ENCODE results near the gene CACNB4. TPM values are rescaled to one million over a fixed set of nuclear protein-coding genes. Genes with fewer than 3 reads are reported as not detected.

Gene CACNB4
- total and polyA plus RNA-seq, 9 of the 15 experiments (the other 6 are each of a cell fraction or from before 2014, with no cell fraction given): 0.01 to 0.20 (median 0.04) TPM; not detected in 1

DNA sequence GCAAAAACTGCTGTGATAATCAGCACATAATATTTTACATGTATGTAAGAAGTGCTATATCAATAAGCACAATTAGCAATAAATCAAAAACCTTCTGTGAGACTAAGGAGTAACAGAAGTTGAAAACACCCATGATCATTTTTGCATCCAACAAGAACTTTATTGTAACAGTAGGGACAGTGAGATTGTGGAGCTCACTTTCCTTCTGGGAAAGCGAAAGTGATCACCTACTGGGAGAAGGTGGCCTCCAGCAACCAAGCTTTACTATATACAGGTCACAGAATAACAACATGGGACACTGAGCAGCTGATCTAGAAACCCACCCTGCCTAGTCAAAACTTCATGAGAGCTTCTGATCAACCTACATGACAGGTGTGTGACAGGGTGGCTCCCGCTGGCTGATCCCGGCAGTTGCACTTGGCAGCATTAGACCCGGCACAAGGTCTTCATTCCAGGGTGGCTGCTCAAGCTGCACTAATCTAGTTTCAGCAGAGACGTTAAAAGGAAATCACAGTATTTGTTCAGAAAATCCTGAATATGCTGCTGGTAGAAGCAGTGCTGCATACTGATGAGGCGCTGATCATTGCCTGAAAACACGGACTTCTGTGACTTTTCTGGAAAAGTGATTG lies 207.2 kb downstream of the CACNB4 start (continued):
- TF ChIP-seq, protein P1, sequence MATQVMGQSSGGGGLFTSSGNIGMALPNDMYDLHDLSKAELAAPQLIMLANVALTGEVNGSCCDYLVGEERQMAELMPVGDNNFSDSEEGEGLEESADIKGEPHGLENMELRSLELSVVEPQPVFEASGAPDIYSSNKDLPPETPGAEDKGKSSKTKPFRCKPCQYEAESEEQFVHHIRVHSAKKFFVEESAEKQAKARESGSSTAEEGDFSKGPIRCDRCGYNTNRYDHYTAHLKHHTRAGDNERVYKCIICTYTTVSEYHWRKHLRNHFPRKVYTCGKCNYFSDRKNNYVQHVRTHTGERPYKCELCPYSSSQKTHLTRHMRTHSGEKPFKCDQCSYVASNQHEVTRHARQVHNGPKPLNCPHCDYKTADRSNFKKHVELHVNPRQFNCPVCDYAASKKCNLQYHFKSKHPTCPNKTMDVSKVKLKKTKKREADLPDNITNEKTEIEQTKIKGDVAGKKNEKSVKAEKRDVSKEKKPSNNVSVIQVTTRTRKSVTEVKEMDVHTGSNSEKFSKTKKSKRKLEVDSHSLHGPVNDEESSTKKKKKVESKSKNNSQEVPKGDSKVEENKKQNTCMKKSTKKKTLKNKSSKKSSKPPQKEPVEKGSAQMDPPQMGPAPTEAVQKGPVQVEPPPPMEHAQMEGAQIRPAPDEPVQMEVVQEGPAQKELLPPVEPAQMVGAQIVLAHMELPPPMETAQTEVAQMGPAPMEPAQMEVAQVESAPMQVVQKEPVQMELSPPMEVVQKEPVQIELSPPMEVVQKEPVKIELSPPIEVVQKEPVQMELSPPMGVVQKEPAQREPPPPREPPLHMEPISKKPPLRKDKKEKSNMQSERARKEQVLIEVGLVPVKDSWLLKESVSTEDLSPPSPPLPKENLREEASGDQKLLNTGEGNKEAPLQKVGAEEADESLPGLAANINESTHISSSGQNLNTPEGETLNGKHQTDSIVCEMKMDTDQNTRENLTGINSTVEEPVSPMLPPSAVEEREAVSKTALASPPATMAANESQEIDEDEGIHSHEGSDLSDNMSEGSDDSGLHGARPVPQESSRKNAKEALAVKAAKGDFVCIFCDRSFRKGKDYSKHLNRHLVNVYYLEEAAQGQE (IDR thresholded peaks at IDR 0.05; ENCODE audit: borderline replicate concordance): 0 out of 2 replicates have a peak, but pooled peaks have one; percentile 22
- TF ChIP-seq, protein P1 (CRISPR knock-in tag; IDR thresholded peaks at IDR 0.05; ENCODE audit: low read depth): no peak
- no peak for TF ChIP-seq ZNF146 (CRISPR knock-in tag; IDR thresholded peaks at IDR 0.05; ENCODE audit: unreplicated experiment)
- TF ChIP-seq ZNF282 (CRISPR knock-in tag; IDR thresholded peaks at IDR 0.05): no peak
- no peak for TF ChIP-seq GTF2F1 (IDR thresholded peaks at IDR 0.05; ENCODE audit: low read depth, low read length)
- peak in 1 of 2 experiments; percentile 46; a peak in 1 of 4 replicates for TF ChIP-seq SRF (CRISPR knock-in tag; IDR thresholded peaks at IDR 0.05)
- TF ChIP-seq, protein P2, sequence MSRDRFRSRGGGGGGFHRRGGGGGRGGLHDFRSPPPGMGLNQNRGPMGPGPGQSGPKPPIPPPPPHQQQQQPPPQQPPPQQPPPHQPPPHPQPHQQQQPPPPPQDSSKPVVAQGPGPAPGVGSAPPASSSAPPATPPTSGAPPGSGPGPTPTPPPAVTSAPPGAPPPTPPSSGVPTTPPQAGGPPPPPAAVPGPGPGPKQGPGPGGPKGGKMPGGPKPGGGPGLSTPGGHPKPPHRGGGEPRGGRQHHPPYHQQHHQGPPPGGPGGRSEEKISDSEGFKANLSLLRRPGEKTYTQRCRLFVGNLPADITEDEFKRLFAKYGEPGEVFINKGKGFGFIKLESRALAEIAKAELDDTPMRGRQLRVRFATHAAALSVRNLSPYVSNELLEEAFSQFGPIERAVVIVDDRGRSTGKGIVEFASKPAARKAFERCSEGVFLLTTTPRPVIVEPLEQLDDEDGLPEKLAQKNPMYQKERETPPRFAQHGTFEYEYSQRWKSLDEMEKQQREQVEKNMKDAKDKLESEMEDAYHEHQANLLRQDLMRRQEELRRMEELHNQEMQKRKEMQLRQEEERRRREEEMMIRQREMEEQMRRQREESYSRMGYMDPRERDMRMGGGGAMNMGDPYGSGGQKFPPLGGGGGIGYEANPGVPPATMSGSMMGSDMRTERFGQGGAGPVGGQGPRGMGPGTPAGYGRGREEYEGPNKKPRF (IDR thresholded peaks at IDR 0.05; ENCODE audit: low read depth, low read length): no peak

Data from K562 (cell line).